ENCODE measurements around the gene PAQR7.

The PAQR7 gene

GRCh38 chr1:25902462-25902861 lies 27.0 kb upstream of the PAQR7 start:
- DNase-seq (ENCODE audit: low spot score): no peak

GRCh38 chr1:25900219-25900618 lies 24.7 kb upstream of the PAQR7 start:
- no peak for DNase-seq (ENCODE audit: low spot score)

- DNase-seq (ENCODE audit: low spot score): no peak
Measured at GRCh38 chr1:25899792-25900191, 24.3 kb upstream of the PAQR7 start.

GRCh38 chr1:25898223-25899015 lies 22.9 kb upstream of the PAQR7 start:
- DNase-seq (ENCODE audit: low spot score): no peak

- no peak for DNase-seq (ENCODE audit: low spot score)
Measured at GRCh38 chr1:25897754-25898153, 22.2 kb upstream of the PAQR7 start.

- no peak for DNase-seq (ENCODE audit: low spot score)
Measured at GRCh38 chr1:25896266-25896665, 20.8 kb upstream of the PAQR7 start.

GRCh38 chr1:25895365-25895990 lies 20.0 kb upstream of the PAQR7 start:
- peak; percentile 96 for DNase-seq (ENCODE audit: low spot score)

GRCh38 chr1:25893116-25893515 lies 17.6 kb upstream of the PAQR7 start:
- DNase-seq (ENCODE audit: low spot score): no peak

GRCh38 chr1:25891606-25892005 lies 16.1 kb upstream of the PAQR7 start:
- DNase-seq (ENCODE audit: low spot score): no peak

- DNase-seq (ENCODE audit: low spot score): no peak
Measured at GRCh38 chr1:25890239-25891034, 14.9 kb upstream of the PAQR7 start.

GRCh38 chr1:25889470-25889869 lies 14.0 kb upstream of the PAQR7 start:
- DNase-seq (ENCODE audit: low spot score): no peak

GRCh38 chr1:25888426-25888987 lies 13.0 kb upstream of the PAQR7 start:
- DNase-seq (ENCODE audit: low spot score): no peak

- DNase-seq (ENCODE audit: low spot score): no peak
Measured at GRCh38 chr1:25885602-25886001, 10.1 kb upstream of the PAQR7 start.

GRCh38 chr1:25881266-25881665 lies 5.8 kb upstream of the PAQR7 start:
- DNase-seq (ENCODE audit: low spot score): no peak

GRCh38 chr1:25880518-25880917 lies 5.0 kb upstream of the PAQR7 start:
- DNase-seq (ENCODE audit: low spot score): no peak

- no peak for DNase-seq (ENCODE audit: low spot score)
Measured at GRCh38 chr1:25879675-25880074, 4.2 kb upstream of the PAQR7 start.

- DNase-seq (ENCODE audit: low spot score): no peak
Measured at GRCh38 chr1:25878690-25879089, 3.2 kb upstream of the PAQR7 start.

- no peak for DNase-seq (ENCODE audit: low spot score)
Measured at GRCh38 chr1:25877155-25877554, 1.6 kb upstream of the PAQR7 start.

- no peak for DNase-seq (ENCODE audit: low spot score)
Measured at GRCh38 chr1:25876693-25877077, 1.2 kb upstream of the PAQR7 start.

- DNase-seq (ENCODE audit: low spot score): no peak
Measured at GRCh38 chr1:25875856-25876692, 566 bp upstream of the PAQR7 start.

- DNase-seq (ENCODE audit: low spot score): no peak
Measured at GRCh38 chr1:25874635-25875153, 814 bp downstream of the PAQR7 start.

Measured in left forelimb (tissue), 1 donor.